SIG-M5 (cell line): Measurements from ENCODE around the gene LRP5.

Experiments
- DNase-seq: peaks from one replicate; lab custom pipeline; 2025; lab: John Stamatoyannopoulos, UW

The LRP5 gene

GRCh38 chr11:68371171-68372041 lies 59.0 kb downstream of the LRP5 start:
- DNase-seq: no peak

GRCh38 chr11:68372114-68372513 lies 59.7 kb downstream of the LRP5 start:
- DNase-seq: no peak

- DNase-seq: no peak
Observed at GRCh38 chr11:68372625-68373024, 60.2 kb downstream of the LRP5 start.

- DNase-seq: no peak
Observed at GRCh38 chr11:68373189-68373814, 60.9 kb downstream of the LRP5 start.

- no peak for DNase-seq
Observed at GRCh38 chr11:68373815-68374501, 61.6 kb downstream of the LRP5 start.

- no peak for DNase-seq
Observed at GRCh38 chr11:68374531-68374930, 62.1 kb downstream of the LRP5 start.

- no peak for DNase-seq
Observed at GRCh38 chr11:68375337-68375736, 62.9 kb downstream of the LRP5 start.

- no peak for DNase-seq
Observed at GRCh38 chr11:68375766-68376165, 63.4 kb downstream of the LRP5 start.

- no peak for DNase-seq
Observed at GRCh38 chr11:68377389-68377795, 65.0 kb downstream of the LRP5 start.

- DNase-seq: no peak
Observed at GRCh38 chr11:68379206-68379605, 66.8 kb downstream of the LRP5 start.

- no peak for DNase-seq
Observed at GRCh38 chr11:68380786-68381622, 68.6 kb downstream of the LRP5 start.

- no peak for DNase-seq
Observed at GRCh38 chr11:68381716-68382115, 69.3 kb downstream of the LRP5 start.

- no peak for DNase-seq
Observed at GRCh38 chr11:68382358-68382998, 70.1 kb downstream of the LRP5 start.

GRCh38 chr11:68383976-68384501 lies 71.6 kb downstream of the LRP5 start:
- DNase-seq: no peak

GRCh38 chr11:68384530-68385081 lies 72.2 kb downstream of the LRP5 start:
- DNase-seq: no peak

GRCh38 chr11:68385128-68385527 lies 72.7 kb downstream of the LRP5 start:
- no peak for DNase-seq

- DNase-seq: no peak
Observed at GRCh38 chr11:68386331-68386978, 74.1 kb downstream of the LRP5 start.

GRCh38 chr11:68387840-68388239 lies 75.4 kb downstream of the LRP5 start:
- DNase-seq: no peak

GRCh38 chr11:68388595-68389198 lies 76.3 kb downstream of the LRP5 start:
- DNase-seq: no peak

GRCh38 chr11:68390315-68390714 lies 77.9 kb downstream of the LRP5 start:
- DNase-seq: no peak
